Activated naive CD4-positive, alpha-beta T cell treated with Interleukin-2 at 50 U/mL for 16 hours (primary cell): ENCODE data around the gene PRL.

Experiments used
- DNase-seq: peaks from one replicate; pipeline ENCODE4 v3.0.0-alpha.2; 2020

The PRL gene

GRCh38 chr6:22294301-22294700 is 2.5 kb downstream of the PRL start:
- DNase-seq, result no peak

DNA sequence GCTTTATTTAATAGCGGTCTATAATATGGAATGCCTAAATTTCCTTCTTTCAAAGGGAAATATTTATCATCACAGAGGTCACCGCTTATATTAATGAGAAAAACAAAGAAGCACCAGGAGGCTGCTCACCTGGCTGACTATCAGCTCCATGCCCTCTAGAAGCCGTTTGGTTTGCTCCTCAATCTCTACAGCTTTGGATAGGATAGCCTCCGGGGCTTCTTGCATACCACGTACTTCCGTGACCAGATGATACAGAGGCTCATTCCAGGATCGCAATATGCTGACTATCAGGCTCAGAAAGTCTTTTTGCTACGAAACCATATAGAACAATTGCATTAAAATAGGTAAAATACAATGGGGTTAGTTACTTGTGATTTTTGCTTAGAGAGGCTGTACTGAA is 6.8 kb downstream of the PRL start:
- no peak for DNase-seq

- DNase-seq, result no peak
Measured at GRCh38 chr6:22288721-22289120, 8.1 kb downstream of the PRL start.

GRCh38 chr6:22284666-22285065 is 12.2 kb downstream of the PRL start:
- DNase-seq, result no peak

DNA sequence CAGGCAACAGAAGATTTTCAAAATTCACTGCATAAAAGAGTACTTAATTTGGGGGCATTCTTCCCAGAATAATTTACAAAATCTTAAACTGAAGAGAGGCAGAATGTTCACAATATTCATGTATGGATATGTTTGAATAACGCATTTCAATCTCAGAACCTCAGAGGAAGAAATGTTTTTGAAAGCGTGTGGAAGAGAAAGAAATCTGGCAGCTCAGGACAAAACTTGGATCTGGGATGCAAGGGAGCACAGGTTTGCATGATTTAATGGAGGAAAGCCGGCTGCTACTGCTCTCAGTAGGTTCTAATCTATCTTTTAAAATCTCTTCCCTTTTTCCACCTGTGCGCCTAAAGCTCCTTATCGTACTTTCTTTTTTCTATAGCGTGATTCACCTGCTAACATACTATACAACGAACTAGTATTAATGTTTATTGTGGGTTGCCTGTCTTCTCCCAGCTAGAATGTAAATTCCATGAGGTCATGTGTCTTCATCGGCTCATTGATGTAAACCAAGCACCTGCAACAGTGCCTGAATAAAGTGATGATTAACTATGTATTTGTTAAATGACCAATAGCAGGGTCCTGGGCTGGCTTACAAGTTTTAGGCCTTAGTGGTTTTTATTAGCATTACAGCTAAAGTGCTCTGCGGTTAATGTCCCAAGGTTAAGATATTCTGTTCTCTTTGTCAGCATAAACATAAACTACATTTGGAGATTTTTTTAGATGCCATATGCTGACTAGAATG is 15.3 kb downstream of the PRL start:
- no peak for DNase-seq

DNA sequence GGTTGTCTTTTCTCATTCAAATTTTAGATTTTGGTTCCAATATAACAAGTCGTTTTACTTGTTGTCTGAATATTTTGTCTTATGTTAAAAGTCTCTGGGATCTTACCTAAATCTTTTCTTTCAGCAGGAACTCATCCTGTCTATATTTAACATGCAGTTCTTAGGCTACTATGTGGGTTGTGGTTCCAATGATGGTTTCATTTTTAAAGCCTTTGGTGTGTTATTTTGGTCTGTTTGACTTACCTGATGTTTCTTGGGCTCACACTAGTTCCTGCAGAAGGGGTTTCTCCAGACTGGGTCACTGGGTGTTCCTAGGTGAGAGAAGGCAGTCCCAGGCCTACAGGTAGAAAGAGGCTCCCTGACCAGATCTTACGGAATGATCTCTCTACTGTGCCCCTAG is 17.4 kb downstream of the PRL start:
- DNase-seq, result no peak

DNA sequence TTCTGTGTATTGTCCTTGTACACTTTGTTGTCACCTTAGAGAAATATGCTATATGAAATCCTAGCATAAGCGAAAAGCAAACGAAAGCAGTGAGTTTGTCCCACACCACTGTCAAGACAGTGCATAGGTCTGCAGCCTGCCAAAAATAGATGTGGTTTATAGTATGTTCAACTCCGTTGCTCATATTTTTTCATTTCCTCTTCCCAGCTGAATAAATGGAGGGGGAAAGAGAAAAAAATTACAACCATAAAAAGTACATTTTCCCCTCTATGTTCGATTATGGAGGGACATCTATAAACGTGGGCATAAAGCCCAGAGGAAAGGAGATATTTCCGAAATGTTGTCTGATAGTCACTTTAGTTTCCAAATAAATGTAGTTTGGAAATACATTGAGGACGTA is 25.8 kb downstream of the PRL start:
- DNase-seq, result no peak

- DNase-seq, result no peak
Measured at GRCh38 chr6:22263748-22264147, 33.1 kb downstream of the PRL start.

DNA sequence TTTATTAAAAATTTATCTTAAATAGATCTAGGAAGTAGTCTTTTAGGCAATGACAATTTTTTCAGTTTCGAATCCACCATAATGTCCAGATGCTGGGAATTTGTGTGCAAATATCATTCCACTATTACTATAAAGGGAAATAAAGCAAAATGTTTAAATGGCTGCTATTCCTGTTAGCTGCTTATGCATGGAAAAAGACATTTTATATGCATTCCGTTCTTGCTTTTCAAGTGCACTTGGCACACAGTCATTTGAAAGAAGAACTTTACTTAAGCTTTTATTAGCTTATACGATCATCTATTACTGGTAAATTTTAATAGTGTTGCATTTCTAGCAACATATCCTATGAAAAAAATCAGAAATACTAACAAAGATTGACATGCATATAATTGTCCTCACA is 42.0 kb downstream of the PRL start:
- no peak for DNase-seq

- DNase-seq, result no peak
Measured at GRCh38 chr6:22253955-22254655, 42.7 kb downstream of the PRL start.

DNA sequence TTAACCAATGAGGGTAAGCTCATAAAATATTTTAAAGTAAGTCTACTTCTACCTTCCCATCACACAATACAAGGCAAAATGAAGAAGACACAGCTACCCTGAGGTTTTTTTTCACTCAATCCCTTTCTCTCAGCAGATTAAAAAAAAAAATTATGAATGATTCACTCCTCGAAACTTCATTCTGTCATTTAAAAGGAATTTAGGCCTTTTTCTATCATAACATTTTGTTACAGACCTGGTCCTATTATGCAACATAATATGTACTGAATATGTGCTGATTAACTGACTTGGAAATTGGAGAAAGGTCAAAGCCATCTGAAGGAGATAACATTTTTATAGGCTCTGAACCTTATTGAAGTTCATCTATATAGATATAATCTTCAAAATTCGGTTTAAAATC is 45.5 kb downstream of the PRL start:
- DNase-seq, result no peak

DNA sequence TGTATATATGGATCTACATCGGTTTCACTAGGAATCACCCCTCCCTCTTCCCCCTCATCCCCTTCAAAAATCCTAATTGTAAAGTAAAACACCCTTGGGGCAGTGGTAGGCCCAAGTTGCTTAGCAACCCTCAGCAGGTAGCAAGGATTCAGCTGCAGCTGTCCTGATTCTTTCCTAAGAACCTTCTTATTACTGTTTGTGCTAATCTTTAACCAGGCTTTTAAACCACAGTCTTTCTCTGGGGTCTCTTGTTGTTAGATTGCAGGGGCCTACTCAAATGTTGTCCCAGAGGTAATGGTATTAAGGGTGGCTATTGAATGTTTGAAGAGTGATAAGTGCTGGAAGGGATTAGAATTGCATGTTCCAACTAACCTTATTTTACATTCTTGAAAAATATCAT is 46.4 kb downstream of the PRL start:
- no peak for DNase-seq

- DNase-seq, result no peak
Measured at GRCh38 chr6:22249711-22250350, 47.0 kb downstream of the PRL start.

GRCh38 chr6:22248513-22249308 is 48.1 kb downstream of the PRL start:
- no peak for DNase-seq

GRCh38 chr6:22247916-22248482 is 48.8 kb downstream of the PRL start:
- no peak for DNase-seq

- no peak for DNase-seq
Measured at GRCh38 chr6:22240025-22240424, 56.8 kb downstream of the PRL start.

GRCh38 chr6:22239261-22239921 is 57.4 kb downstream of the PRL start:
- DNase-seq, result no peak

DNA sequence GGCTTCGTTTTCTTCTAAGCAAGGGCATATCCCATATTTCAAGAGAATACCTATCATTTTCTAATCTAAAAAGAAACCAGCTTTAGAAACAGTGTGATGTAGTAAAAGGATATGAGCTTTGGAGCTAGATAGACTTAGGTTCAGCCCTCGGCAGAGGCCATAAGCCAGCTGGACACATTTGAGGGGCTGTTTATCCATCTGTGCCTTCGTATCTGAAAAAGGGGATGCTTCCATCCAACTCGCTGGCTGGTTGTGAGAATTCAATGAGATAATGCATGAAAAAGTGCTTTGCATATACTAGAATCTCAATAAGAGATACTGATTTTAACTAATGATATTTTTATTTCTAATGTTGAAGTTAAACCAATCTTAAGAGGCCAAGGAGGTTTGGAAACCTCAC is 58.0 kb downstream of the PRL start:
- no peak for DNase-seq

GRCh38 chr6:22237526-22237925 is 59.3 kb downstream of the PRL start:
- no peak for DNase-seq
